Stimulated activated CD4-positive, alpha-beta T cell treated with anti-CD3 and anti-CD28 coated beads, Interleukin-2, amount 100 ng/mL, for 24 hours (primary cell): ENCODE measurements around the gene DISP3.

Experiments
- DNase-seq, 2 donors: peaks; one replicate each; pipeline ENCODE4 v3.0.0-alpha.2; 2020

Gene DISP3

GRCh38 chr1:11529763-11530730, 51.1 kb downstream of the DISP3 start:
- no peak for DNase-seq

GRCh38 chr1:11530731-11531311, 51.9 kb downstream of the DISP3 start:
- DNase-seq, result no peak

- no peak for DNase-seq
Measured at GRCh38 chr1:11531314-11531870, 52.4 kb downstream of the DISP3 start.

GRCh38 chr1:11531943-11532342, 53.0 kb downstream of the DISP3 start:
- no peak for DNase-seq

GRCh38 chr1:11533790-11534787, 55.1 kb downstream of the DISP3 start:
- no peak for DNase-seq

DNA sequence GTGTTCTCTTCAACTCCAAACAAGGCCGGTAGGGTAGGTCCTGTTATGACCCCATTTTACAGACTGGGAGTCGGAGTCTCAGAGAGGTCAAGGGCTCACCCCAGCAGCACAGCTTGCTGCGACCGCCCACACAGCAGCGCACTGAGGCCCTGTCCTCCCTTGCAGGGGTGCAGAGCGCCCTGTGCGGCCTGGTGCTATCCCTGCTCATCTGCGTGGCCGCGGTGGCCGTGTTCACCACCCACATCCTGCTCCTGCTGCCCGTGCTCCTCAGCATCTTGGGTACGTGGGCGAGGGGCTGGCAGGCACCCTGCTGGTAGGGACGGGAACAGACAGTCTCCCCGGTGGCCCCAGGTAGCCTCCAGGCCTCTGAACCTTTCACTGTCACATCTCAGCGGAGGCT, 55.9 kb downstream of the DISP3 start:
- DNase-seq, result no peak

DNA sequence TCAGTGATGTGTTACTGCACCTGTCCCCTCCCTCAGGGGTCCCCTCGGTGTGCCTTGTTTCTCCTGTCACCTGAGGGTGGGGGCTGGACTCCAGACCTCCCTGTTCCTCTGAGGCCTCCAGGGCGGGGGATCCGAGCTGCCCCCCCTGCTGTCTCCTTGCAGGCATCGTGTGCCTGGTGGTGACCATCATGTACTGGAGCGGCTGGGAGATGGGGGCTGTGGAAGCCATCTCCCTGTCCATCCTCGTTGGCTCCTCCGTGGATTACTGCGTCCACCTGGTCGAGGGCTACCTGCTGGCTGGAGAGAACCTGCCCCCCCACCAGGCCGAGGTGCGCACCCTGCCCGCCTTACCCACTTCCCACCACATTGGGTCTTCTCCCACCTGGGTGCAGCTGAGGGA, 56.4 kb downstream of the DISP3 start:
- DNase-seq, result no peak

DNA sequence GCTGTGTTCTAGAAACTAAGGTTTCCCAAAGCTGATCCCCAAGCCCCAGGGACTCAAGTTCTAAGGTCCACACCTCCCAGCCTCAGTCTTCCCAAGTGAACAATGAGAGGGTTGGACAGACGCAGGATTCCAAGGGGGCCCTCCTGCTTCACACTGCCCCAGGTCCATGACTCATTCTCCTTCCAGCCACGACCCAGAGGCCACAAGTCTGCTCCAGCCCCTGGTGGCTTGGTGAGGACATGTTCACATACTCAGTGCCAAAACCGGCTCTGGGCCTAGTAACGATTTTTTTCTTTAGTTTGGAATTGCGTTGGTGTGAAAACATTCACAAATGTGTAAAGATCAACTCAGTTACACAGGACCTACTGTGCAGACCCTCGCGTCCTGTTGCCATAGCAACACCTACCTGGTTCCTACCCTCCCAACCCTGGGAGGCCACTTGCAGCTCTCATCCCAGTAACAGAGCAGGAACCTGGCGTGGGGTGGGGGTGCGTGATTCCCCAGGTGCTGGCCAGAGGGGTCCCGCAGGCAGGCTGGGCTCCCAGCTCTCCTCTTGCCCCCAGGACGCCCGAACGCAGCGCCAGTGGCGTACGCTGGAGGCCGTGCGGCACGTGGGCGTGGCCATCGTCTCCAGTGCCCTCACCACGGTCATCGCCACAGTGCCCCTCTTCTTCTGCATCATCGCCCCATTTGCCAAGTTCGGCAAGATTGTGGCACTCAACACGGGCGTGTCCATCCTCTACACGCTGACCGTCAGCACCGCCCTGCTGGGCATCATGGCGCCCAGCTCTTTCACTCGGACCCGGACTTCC, 57.0 kb downstream of the DISP3 start:
- no peak for DNase-seq

DNA sequence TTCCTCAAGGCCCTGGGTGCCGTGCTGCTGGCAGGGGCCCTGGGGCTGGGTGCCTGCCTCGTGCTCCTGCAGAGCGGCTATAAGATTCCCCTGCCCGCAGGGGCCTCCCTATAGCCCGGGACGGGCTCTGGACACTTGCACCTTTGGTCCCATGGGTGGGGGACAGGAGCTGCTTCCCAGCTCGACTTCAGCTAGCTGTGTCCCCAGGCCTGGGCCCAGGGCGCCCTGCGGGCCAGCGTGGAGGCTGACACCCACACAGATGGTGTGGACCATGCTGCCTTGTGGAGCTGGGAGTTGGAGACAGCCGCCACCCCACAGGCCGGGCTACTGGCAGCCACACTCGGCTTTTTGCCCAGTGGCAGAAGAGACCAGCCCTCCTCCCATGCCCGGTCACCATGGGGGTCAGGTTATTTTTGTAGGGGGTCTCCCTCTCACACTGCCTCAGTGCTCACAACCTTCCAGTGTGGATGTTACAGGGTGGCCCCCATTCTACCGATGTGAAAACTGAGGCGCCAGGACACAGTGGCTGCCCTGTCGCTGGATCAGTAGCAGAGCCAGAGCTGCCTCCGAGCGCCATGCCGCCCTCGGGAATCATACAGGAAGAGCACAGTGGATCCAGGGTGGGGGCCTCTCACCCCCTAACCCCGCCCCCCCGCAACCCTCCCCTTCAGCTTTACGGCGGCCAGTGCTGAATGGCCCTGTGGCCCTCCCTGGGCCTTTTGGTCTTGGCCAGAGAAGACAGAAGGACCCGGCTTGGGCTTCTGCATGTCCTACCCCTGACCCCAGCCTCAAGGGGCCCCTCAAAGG, 57.8 kb downstream of the DISP3 start:
- DNase-seq, result no peak

- no peak for DNase-seq
Measured at GRCh38 chr1:11537380-11537764, 58.4 kb downstream of the DISP3 start.

- DNase-seq, result no peak
Measured at GRCh38 chr1:11537854-11538591, 59.1 kb downstream of the DISP3 start.

DNA sequence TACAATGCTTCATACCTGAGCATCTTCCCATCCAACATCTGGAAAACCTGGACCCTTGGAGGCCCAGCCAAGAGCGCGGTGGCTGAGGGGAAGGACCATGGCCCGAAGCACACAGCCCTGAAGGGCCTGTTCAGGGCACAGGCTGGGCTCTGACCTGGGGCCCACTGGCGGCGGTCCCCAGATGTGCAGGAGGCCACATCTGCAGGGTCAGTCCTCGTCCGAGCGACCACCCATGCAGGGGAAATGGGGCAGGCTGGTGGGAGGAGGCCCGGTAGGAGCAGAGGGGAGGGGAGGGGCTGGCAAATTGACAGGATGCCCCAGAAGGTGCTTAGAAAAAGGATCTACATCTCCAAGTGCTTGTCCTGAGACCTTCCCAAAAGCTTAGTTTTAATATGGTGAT, 59.9 kb downstream of the DISP3 start:
- no peak for DNase-seq

DNA sequence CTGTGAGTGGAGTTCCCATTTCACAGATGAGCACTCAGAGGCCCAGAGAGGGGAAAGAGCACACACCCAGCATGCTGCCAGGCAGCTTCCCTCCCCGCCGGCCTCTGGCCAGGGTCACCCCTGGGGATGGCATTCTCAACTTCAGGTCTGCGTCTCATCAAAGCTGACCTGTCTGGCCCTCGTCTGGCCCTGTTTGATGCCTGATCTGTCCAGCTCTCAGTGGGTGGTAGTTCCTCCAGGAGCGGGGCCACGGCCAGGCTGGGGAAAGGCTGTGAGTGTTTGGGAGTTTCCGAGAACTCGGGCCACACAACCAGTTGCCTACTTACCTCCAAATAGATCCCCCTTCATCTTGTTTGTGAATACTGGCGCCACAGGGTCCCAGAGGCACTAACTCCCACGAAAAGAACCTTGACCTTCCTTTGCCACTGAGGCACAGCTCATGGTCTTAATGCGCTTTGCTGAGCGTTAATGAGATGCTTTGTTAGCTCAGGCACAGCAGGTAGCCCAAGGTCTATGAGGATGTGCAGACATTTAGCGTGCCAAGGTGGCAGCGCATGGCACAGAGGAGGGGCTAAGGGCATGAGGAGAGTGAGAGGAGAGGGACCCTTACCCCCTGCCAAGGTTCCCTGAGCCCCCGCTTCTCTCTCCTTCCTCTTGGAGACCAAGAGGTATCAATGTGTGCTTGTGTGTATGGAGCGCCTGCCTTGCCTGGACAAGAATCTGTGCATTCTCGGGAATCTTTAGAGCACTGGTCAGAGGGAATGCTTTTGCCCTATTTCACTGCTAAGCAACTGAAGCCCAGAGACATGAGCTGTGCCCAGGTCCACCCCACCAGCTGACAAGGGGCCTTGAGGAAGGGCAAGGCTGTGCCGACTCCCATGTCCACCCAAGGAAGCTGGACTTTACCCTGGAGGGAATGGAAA, 61.2 kb downstream of the DISP3 start:
- no peak for DNase-seq

DNA sequence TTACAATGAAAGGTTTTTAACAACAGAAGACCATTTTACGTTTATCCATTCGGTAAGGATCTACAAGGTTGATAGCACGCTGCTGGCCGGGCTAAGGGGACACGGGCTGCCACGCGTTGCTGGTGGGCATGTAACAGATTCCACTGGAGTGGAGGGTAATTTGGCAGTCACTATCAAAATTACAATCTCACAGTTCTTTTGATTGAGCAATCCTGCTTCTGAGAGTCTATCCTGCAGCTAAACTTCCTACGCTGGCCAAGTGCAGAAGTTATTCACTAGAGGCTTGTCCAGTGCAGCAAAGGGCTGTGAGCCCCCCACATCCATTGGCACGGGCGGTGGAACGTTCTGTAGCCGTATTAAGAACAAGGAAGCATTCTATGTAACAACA, 61.8 kb downstream of the DISP3 start:
- DNase-seq, result no peak

DNA sequence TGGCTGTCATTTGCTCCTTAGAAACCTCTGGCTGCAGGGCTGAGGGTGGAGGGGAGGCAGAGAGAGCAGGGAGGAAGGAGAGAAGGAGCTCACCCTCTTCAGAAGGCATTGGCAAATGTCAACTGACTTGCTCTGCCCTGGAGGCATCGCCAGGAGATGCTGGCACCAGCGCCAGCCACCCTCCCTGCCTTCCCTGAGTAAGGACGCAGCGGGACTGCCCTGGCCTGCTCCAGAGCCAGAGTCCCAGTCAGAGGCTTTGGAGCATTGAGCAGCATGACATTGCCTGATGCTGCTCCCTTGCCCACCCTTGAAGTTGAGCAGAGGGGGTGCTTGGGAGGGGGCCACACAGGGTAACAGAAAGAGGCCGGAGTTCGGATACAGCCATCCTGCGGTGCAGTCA, 62.3 kb downstream of the DISP3 start:
- no peak for DNase-seq

DNA sequence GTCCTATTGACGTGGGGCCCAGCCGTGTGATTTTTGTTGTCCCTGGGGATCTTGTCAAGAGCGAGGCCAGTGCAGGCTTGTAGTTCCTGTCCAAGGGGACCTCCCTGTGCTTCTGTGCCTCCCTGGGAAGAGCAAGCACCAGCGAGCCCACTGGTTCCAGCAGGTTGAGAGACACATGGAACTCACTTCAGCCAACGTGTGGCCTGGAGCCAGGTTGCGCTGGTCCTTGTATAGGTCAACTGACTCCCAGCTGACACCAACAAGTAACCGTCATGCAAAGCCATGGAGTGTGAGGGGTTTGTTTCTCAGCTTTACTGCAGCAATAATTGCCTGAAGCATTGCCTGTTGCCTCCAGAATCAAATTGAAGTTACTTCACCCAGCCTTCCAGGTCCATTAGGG, 63.0 kb downstream of the DISP3 start:
- DNase-seq, result no peak

DNA sequence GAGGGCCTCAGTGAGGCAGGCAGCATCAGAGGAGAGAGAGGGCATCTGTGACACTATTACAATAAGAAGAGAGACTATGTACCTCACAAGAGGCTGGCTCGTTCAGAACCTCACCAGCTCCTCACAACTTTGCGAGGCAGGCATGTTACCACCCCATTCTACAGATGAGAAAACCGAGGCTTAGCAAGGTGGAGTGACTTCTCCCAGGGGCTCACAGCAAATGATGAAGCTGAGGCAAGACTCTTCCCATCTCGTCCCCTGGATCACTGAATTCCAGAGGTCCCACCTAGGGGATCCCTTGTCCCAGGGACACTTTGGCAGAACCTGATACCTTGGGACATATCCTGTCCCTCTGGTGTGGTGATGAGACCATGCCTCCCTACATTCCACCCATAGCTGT, 64.4 kb downstream of the DISP3 start:
- no peak for DNase-seq

- DNase-seq, result no peak
Measured at GRCh38 chr1:11543796-11544195, 64.8 kb downstream of the DISP3 start.

GRCh38 chr1:11546456-11546855, 67.5 kb downstream of the DISP3 start:
- DNase-seq, result no peak
